HTR-8/SVneo (cell line): Measurements from ENCODE around the gene CES2.
A peak's percentile ranks its signal among the peaks of the same experiment; 100 is the strongest.

Source experiments
- DNase-seq: peaks from one replicate; pipeline ENCODE4 v3.0.0; 2011; ENCODE audit warnings: low spot score, mixed read lengths; ENCODE audit not compliant: insufficient read length
- FAIRE-seq: peaks from 2 replicates; lab custom pipeline; 2011; peaks lifted over from hg19 to GRCh38; lab: Jason Lieb, UNC

CES2 gene

GRCh38 chr16:66902648-66903543 lies 32.4 kb upstream of the CES2 start:
- DNase-seq (no peak), FAIRE-seq (no peak)

- FAIRE-seq (no peak), DNase-seq (no peak)
These were observed 31.5 kb upstream of the CES2 start for GRCh38 chr16:66903544-66904427.

- DNase-seq (no peak), FAIRE-seq (no peak)
These were observed 30.9 kb upstream of the CES2 start for GRCh38 chr16:66904428-66904845.

- DNase-seq (no peak), FAIRE-seq (no peak)
These were observed 30.3 kb upstream of the CES2 start for GRCh38 chr16:66904846-66905632.

GRCh38 chr16:66905633-66906539 lies 29.4 kb upstream of the CES2 start:
- DNase-seq = no peak
- no peak for FAIRE-seq

- DNase-seq = no peak
- no peak for FAIRE-seq
These were observed 28.1 kb upstream of the CES2 start for GRCh38 chr16:66906916-66907836.

GRCh38 chr16:66908116-66908515 lies 27.2 kb upstream of the CES2 start:
- FAIRE-seq (no peak), DNase-seq (no peak)

GRCh38 chr16:66908762-66909559 lies 26.4 kb upstream of the CES2 start:
- no peak for FAIRE-seq
- no peak for DNase-seq

- no peak for DNase-seq
- no peak for FAIRE-seq
These were observed 25.0 kb upstream of the CES2 start for GRCh38 chr16:66910175-66910940.

GRCh38 chr16:66911112-66911511 lies 24.2 kb upstream of the CES2 start:
- FAIRE-seq (no peak), DNase-seq (no peak)

GRCh38 chr16:66911801-66912200 lies 23.5 kb upstream of the CES2 start:
- no peak for DNase-seq
- FAIRE-seq = no peak

GRCh38 chr16:66913081-66913480 lies 22.2 kb upstream of the CES2 start:
- no peak for DNase-seq
- FAIRE-seq = no peak

- DNase-seq = no peak
- no peak for FAIRE-seq
These were observed 21.6 kb upstream of the CES2 start for GRCh38 chr16:66913711-66914110.

GRCh38 chr16:66914541-66914940 lies 20.8 kb upstream of the CES2 start:
- FAIRE-seq = peak; percentile 83

GRCh38 chr16:66915041-66915440 lies 20.3 kb upstream of the CES2 start:
- FAIRE-seq = no peak
- DNase-seq = no peak

More at GRCh38 chr16:66914541-66914940, 20.8 kb upstream of the CES2 start:
- no peak for DNase-seq

- no peak for FAIRE-seq
These were observed 18.8 kb upstream of the CES2 start for GRCh38 chr16:66916518-66916917.

GRCh38 chr16:66917741-66918140 lies 17.6 kb upstream of the CES2 start:
- FAIRE-seq = peak; percentile 49
- DNase-seq = no peak

More at GRCh38 chr16:66916518-66916917, 18.8 kb upstream of the CES2 start:
- DNase-seq = no peak
